Measurements from ENCODE around the gene UTF1.

UTF1 gene

GRCh38 chr10:133237588-133238465 lies 7.8 kb downstream of the UTF1 start, which contains the start of gene VENTX:
Gene VENTX (plus strand): TSS chr10:133237855. CDS start chr10:133237915, 60 bp downstream.
- no peak for DNase-seq (ENCODE audit: low read depth, low spot score)

GRCh38 chr10:133238466-133238804 lies 8.4 kb downstream of the UTF1 start:
- DNase-seq (ENCODE audit: low read depth, low spot score): no peak
- H3K4me3 ChIP-seq (ENCODE audit: low read length): no peak overlapping the region

More at GRCh38 chr10:133237588-133238465, 7.8 kb downstream of the UTF1 start, which contains the start of gene VENTX:
- H3K4me3 ChIP-seq (ENCODE audit: low read length): no peak within 1 kb of the TSS

- DNase-seq (ENCODE audit: low read depth, low spot score): no peak
- H3K4me3 ChIP-seq (ENCODE audit: low read length): no peak overlapping the region
These were observed 10.0 kb downstream of the UTF1 start for GRCh38 chr10:133239990-133240389.

- DNase-seq (ENCODE audit: low read depth, low spot score): no peak
- H3K4me3 ChIP-seq (ENCODE audit: low read length): no peak overlapping the region
These were observed 11.6 kb downstream of the UTF1 start for GRCh38 chr10:133241501-133242205.

GRCh38 chr10:133242611-133243356 lies 12.8 kb downstream of the UTF1 start:
- no peak for DNase-seq (ENCODE audit: low read depth, low spot score)

GRCh38 chr10:133243593-133243992 lies 13.6 kb downstream of the UTF1 start:
- DNase-seq (ENCODE audit: low read depth, low spot score): no peak
- H3K4me3 ChIP-seq (ENCODE audit: low read length): no peak overlapping the region

More at GRCh38 chr10:133242611-133243356, 12.8 kb downstream of the UTF1 start:
- H3K4me3 ChIP-seq (ENCODE audit: low read length): no peak overlapping the region

GRCh38 chr10:133245439-133246235 lies 15.6 kb downstream of the UTF1 start:
- H3K4me3 ChIP-seq (ENCODE audit: low read length): no peak overlapping the region
- no peak for DNase-seq (ENCODE audit: low read depth, low spot score)

GRCh38 chr10:133246236-133246626 lies 16.2 kb downstream of the UTF1 start:
- DNase-seq (ENCODE audit: low read depth, low spot score): no peak
- H3K4me3 ChIP-seq (ENCODE audit: low read length): no peak overlapping the region

- DNase-seq (ENCODE audit: low read depth, low spot score): no peak
- H3K4me3 ChIP-seq (ENCODE audit: low read length): no peak overlapping the region
These were observed 17.8 kb downstream of the UTF1 start for GRCh38 chr10:133247681-133248333.

GRCh38 chr10:133248334-133248715 lies 18.3 kb downstream of the UTF1 start:
- DNase-seq (ENCODE audit: low read depth, low spot score): no peak
- H3K4me3 ChIP-seq (ENCODE audit: low read length): no peak overlapping the region

GRCh38 chr10:133249094-133249780 lies 19.2 kb downstream of the UTF1 start:
- no peak for DNase-seq (ENCODE audit: low read depth, low spot score)
- no peak overlapping the region for H3K4me3 ChIP-seq (ENCODE audit: low read length)

GRCh38 chr10:133249975-133250754 lies 20.1 kb downstream of the UTF1 start:
- DNase-seq (ENCODE audit: low read depth, low spot score): no peak
- H3K4me3 ChIP-seq (ENCODE audit: low read length): no peak overlapping the region

GRCh38 chr10:133251388-133252222 lies 21.6 kb downstream of the UTF1 start:
- no peak overlapping the region for H3K4me3 ChIP-seq (ENCODE audit: low read length)
- DNase-seq (ENCODE audit: low read depth, low spot score): no peak

GRCh38 chr10:133252223-133252552 lies 22.2 kb downstream of the UTF1 start:
- no peak for DNase-seq (ENCODE audit: low read depth, low spot score)

GRCh38 chr10:133253361-133253955 lies 23.4 kb downstream of the UTF1 start:
- DNase-seq (ENCODE audit: low read depth, low spot score): no peak
- H3K4me3 ChIP-seq (ENCODE audit: low read length): no peak overlapping the region

More at GRCh38 chr10:133252223-133252552, 22.2 kb downstream of the UTF1 start:
- H3K4me3 ChIP-seq (ENCODE audit: low read length): no peak overlapping the region
